H1 (cell line): ENCODE data around the gene MARK3. TPM values are rescaled to one million over a fixed set of nuclear protein-coding genes. Genes with fewer than 3 reads are reported as not detected.
A peak's percentile ranks its signal among the peaks of the same experiment; 100 is the strongest.

Source experiments
- CTCF ChIA-PET: fragments of 300-600 bp; sonication (Branson Sonifier 250); formaldehyde crosslinking; loops from one replicate; lab custom pipeline; 2021; ENCODE audit not compliant: partially characterized antibody; lab: Charles Lee
- POLR2A ChIA-PET: fragments of 300-600 bp; sonication (Branson Sonifier 250); formaldehyde crosslinking; loops from one replicate; lab custom pipeline; 2021; ENCODE audit warnings: inconsistent platforms; ENCODE audit not compliant: partially characterized antibody; lab: Charles Lee
- DNase-seq, 2 experiments: peaks; one replicate each; pipeline versions ENCODE4 v3.0.0 to v3.0.0-alpha.2; 2010 to 2022; ENCODE audit warnings: low spot score in 2 of 2, low read depth in 1 of 2, mixed read lengths in 1 of 2
- FAIRE-seq: peaks from 2 replicates; lab custom pipeline; 2011; peaks lifted over from hg19 to GRCh38; lab: Jason Lieb, UNC
- H2AFZ ChIP-seq: 2 replicates; pipeline ENCODE4 v1.8.1; 2012; ENCODE audit warnings: low read length, inconsistent platforms
- H2AK5ac ChIP-seq: 2 replicates; pipeline ENCODE4 v1.6.1; 2013; ENCODE audit warnings: low read depth, low read length
- H2BK120ac ChIP-seq: replicated peaks from 2 replicates; pipeline ENCODE3; 2013; ENCODE audit warnings: low read depth, low read length, inconsistent platforms
- H2BK12ac ChIP-seq: 2 replicates; pipeline ENCODE4 v1.6.1; 2013; ENCODE audit warnings: low read depth, low read length
- H2BK15ac ChIP-seq: 2 replicates; pipeline ENCODE4 v1.6.1; 2013; ENCODE audit warnings: low read length
- H2BK20ac ChIP-seq: 2 replicates; pipeline ENCODE4 v1.6.1; 2013; ENCODE audit warnings: low read length
- H2BK5ac ChIP-seq: 2 replicates; pipeline ENCODE4 v1.6.1; 2013; ENCODE audit warnings: low read depth, low read length
- H3K14ac ChIP-seq: 2 replicates; pipeline ENCODE4 v1.6.1; 2013; ENCODE audit warnings: inconsistent platforms; ENCODE audit not compliant: insufficient read length
- H3K18ac ChIP-seq: 2 replicates; pipeline ENCODE4 v1.6.1; 2013; ENCODE audit warnings: low read length; ENCODE audit errors: extremely low read depth
- H3K23ac ChIP-seq: 2 replicates; pipeline ENCODE4 v1.6.1; 2013; ENCODE audit warnings: inconsistent platforms; ENCODE audit not compliant: insufficient read length
- H3K23me2 ChIP-seq: 2 replicates; pipeline ENCODE4 v1.6.1; 2013; ENCODE audit warnings: low read depth, low read length
- H3K27ac ChIP-seq: 2 replicates; pipeline ENCODE4 v1.6.1; 2011; ENCODE audit warnings: low read depth, low read length, inconsistent platforms
- H3K27me3 ChIP-seq, 4 experiments: replicated peaks in 1 of 4; 1 replicate in 1 of 4; 2 replicates in 3 of 4; pipeline versions ENCODE4 v1.6.1 to v1.8.1; 2011 to 2013; ENCODE audit warnings: low read length in 3 of 4, mild to moderate bottlenecking in 3 of 4, inconsistent platforms in 2 of 4, mixed read lengths in 2 of 4, moderate library complexity in 1 of 4; ENCODE audit not compliant: control insufficient read depth in 3 of 4, insufficient read depth in 3 of 4; ENCODE audit errors: extremely low read depth in 1 of 4
- H3K36me3 ChIP-seq, 4 experiments: 2 replicates each; pipeline versions ENCODE4 v1.6.1 to v1.8.1; 2011 to 2013; ENCODE audit warnings: mild to moderate bottlenecking in 4 of 4, low read length in 3 of 4, moderate library complexity in 2 of 4, control low read depth in 1 of 4, inconsistent platforms in 1 of 4; ENCODE audit not compliant: insufficient read depth in 4 of 4, control insufficient read depth in 2 of 4
- H3K4ac ChIP-seq: replicated peaks from 2 replicates; pipeline ENCODE3; 2013; ENCODE audit warnings: low read length, low read depth, mixed read lengths, inconsistent platforms; ENCODE audit not compliant: insufficient read length
- H3K4me1 ChIP-seq, 4 experiments: replicated peaks in 1 of 4; 1 replicate in 1 of 4; 2 replicates in 3 of 4; pipeline versions ENCODE4 v1.6.1 to v1.8.1; 2011 to 2013; ENCODE audit warnings: low read length in 3 of 4, inconsistent platforms in 2 of 4, mixed read lengths in 1 of 4; ENCODE audit not compliant: insufficient read depth in 4 of 4, control insufficient read depth in 3 of 4
- H3K4me2 ChIP-seq, 2 experiments: 2 replicates each; pipeline versions ENCODE4 v1.6.1 to v1.8.1; 2011 to 2013; ENCODE audit warnings: low read depth in 2 of 2, low read length in 2 of 2, control low read depth in 1 of 2, inconsistent platforms in 1 of 2, mild to moderate bottlenecking in 1 of 2; ENCODE audit not compliant: insufficient read depth in 1 of 2
- H3K4me3 ChIP-seq, 4 experiments: fragments of 200-600, 300-600 bp in 1 of 4; sonication (generic), shearing (Covaris generic), sonication (Bioruptor Twin) in 1 of 4; 2 replicates each; pipeline versions ENCODE4 v1.5.1 to v1.8.1; 2011 to 2016; ENCODE audit warnings: low read length in 4 of 4, low read depth in 3 of 4, control low read depth in 2 of 4, inconsistent platforms in 2 of 4, mild to moderate bottlenecking in 2 of 4, mixed read lengths in 1 of 4, moderate library complexity in 1 of 4; ENCODE audit not compliant: insufficient read depth in 2 of 4; ENCODE audit errors: extremely low read depth in 1 of 4
- H3K56ac ChIP-seq: replicated peaks from 2 replicates; pipeline ENCODE3; 2013; ENCODE audit warnings: low read depth, mild to moderate bottlenecking, mixed read lengths, low read length, inconsistent platforms; ENCODE audit not compliant: insufficient read length
- H3K79me1 ChIP-seq: 2 replicates; pipeline ENCODE4 v1.6.1; 2013; ENCODE audit warnings: low read depth, low read length, control low read depth
- H3K79me2 ChIP-seq, 2 experiments: 2 replicates each; pipeline versions ENCODE4 v1.6.1 to v1.8.1; 2012 to 2013; ENCODE audit warnings: low read length in 2 of 2, mild to moderate bottlenecking in 2 of 2, inconsistent platforms in 1 of 2; ENCODE audit not compliant: insufficient read depth in 2 of 2, control insufficient read depth in 1 of 2
- H3K9ac ChIP-seq, 4 experiments: replicated peaks in 1 of 4; 1 replicate in 1 of 4; 2 replicates in 3 of 4; pipeline versions ENCODE4 v1.6.1 to v1.8.1; 2011 to 2013; ENCODE audit warnings: low read depth in 3 of 4, low read length in 3 of 4, control low read depth in 2 of 4, mild to moderate bottlenecking in 2 of 4, moderate library complexity in 2 of 4, inconsistent platforms in 1 of 4; ENCODE audit errors: extremely low read depth in 1 of 4
- H3K9me3 ChIP-seq, 2 experiments: 2 replicates each; pipeline versions ENCODE4 v1.6.1 to v1.8.1; 2012 to 2013; ENCODE audit warnings: mild to moderate bottlenecking in 2 of 2, moderate library complexity in 2 of 2, control low read depth in 1 of 2, inconsistent platforms in 1 of 2, low read depth in 1 of 2, low read length in 1 of 2, mixed read lengths in 1 of 2; ENCODE audit not compliant: insufficient read depth in 2 of 2
- H4K20me1 ChIP-seq, 2 experiments: replicated peaks in 1 of 2; 2 replicates each; pipeline versions ENCODE3 to v1.8.1; 2011 to 2013; ENCODE audit warnings: inconsistent platforms in 2 of 2, low read length in 2 of 2, mild to moderate bottlenecking in 1 of 2; ENCODE audit not compliant: insufficient read depth in 2 of 2, control insufficient read depth in 1 of 2
- H4K5ac ChIP-seq: 2 replicates; pipeline ENCODE4 v1.6.1; 2013; ENCODE audit warnings: low read length, low read depth, mixed read lengths, inconsistent platforms; ENCODE audit not compliant: insufficient read length
- H4K8ac ChIP-seq: 2 replicates; pipeline ENCODE4 v1.8.0; 2013; ENCODE audit warnings: mild to moderate bottlenecking, moderate library complexity, low read length, inconsistent platforms; ENCODE audit not compliant: insufficient read depth; ENCODE audit errors: extremely low read depth
- H4K91ac ChIP-seq: replicated peaks from 2 replicates; pipeline ENCODE3; 2013; ENCODE audit warnings: low read length, mixed read lengths, inconsistent platforms; ENCODE audit not compliant: insufficient read length
- CTCF ChIP-seq, 3 experiments: IDR thresholded peaks; 1 replicate in 2 of 3; 2 replicates in 1 of 3; pipeline versions ENCODE4 v1.5.1 to v1.6.1; 2011; ENCODE audit warnings: low read length in 3 of 3, mild to moderate bottlenecking in 3 of 3, inconsistent platforms in 2 of 3, low read depth in 1 of 3, moderate library complexity in 1 of 3; ENCODE audit not compliant: insufficient read depth in 1 of 3; ENCODE audit errors: control extremely low read depth in 1 of 3
- KDM4A ChIP-seq: IDR thresholded peaks from one replicate; pipeline ENCODE4 v1.7.1; 2012; ENCODE audit warnings: low read depth, mild to moderate bottlenecking, moderate library complexity, low read length, inconsistent platforms; ENCODE audit not compliant: severe bottlenecking
- RAD21 ChIP-seq, 2 experiments: IDR thresholded peaks in 1 of 2; conservative IDR thresholded peaks in 1 of 2; 2 replicates each; pipeline ENCODE4 v1.6.1; 2011; ENCODE audit warnings: low read depth in 2 of 2, low read length in 2 of 2, improper control_type of control experiment in 1 of 2, inconsistent platforms in 1 of 2, mild to moderate bottlenecking in 1 of 2, moderate library complexity in 1 of 2
- RFX5 ChIP-seq: IDR thresholded peaks from 2 replicates; pipeline ENCODE4 v1.6.1; 2011; ENCODE audit warnings: low read depth, low read length, improper control_type of control experiment, borderline replicate concordance
- SAP30 ChIP-seq: fragments of 300-600 bp; sonication (generic); IDR thresholded peaks from 2 replicates; pipeline ENCODE4 v1.7.1; 2012; ENCODE audit warnings: low read length, moderate library complexity, mild to moderate bottlenecking, inconsistent platforms; ENCODE audit not compliant: insufficient read depth, insufficient replicate concordance
- SRF ChIP-seq: IDR thresholded peaks from 2 replicates; pipeline ENCODE4 v1.6.1; 2011; ENCODE audit warnings: mild to moderate bottlenecking, low read depth, low read length, moderate library complexity
- WGBS, 2 experiments: shearing (Covaris generic) in 1 of 2; methylation state at CpG; one replicate each; pipeline versions ENCODE4 v1.1.6 to v1.1.7; 2013 to 2015; ENCODE audit warnings: low lambda C conversion rate in 2 of 2, mixed read lengths in 2 of 2, inconsistent platforms in 1 of 2, low coverage in 1 of 2, missing lambda C conversion rate in 1 of 2; ENCODE audit not compliant: insufficient replicate concordance in 2 of 2, insufficient coverage in 1 of 2, insufficient read length in 1 of 2; ENCODE audit errors: extremely low coverage in 1 of 2, missing lambda C conversion rate in 1 of 2; 5-methylcytosine and 5-hydroxymethylcytosine counted together
- polyA plus RNA-seq, 7 experiments: library from polyadenylated mRNA; depleted of rRNA in 3 of 7; stranded (reverse) in 5 of 7; unstranded in 2 of 7; fragments of >200 nt in 5 of 7; fragments of 200-250 nt in 2 of 7; gene quantifications; 1 replicate in 5 of 7; 2 replicates in 1 of 7; 4 replicates in 1 of 7; pipeline versions ENCODE4 v1.2.1 to v1.2.3, GENCODE V29; 2011 to 2013; ENCODE audit warnings: missing spikeins in 2 of 7, mixed read lengths in 2 of 7
- total RNA-seq: library from RNA; stranded (reverse); fragmentation: NEBNext Ultra II Directional; extraction: Animal tissue kit (Norgen Biotek cat#: 25700); gene quantifications from 2 replicates; pipeline ENCODE4 v1.2.1, GENCODE V29; 2021

MARK3 gene
- total and polyA plus RNA-seq, 2 of the 8 experiments (the other 6 are each of a cell fraction or from before 2014, with no cell fraction given) = 39.4 to 76.9 TPM

- Histone ChIP-seq H2BK5ac (no peak overlapping the region), H2AK5ac (no peak overlapping the region; the same call in 1 of the 2 replicates), H3K79me2 (no peaks in the 10 kb centered on the region), H3K23me2 (no peaks in the 10 kb centered on the region), H4K91ac (no peak overlapping the region), H3K14ac (no peak overlapping the region), H3K4me3 (no peak overlapping the region), H3K56ac (no peak overlapping the region), H2BK15ac (no peak overlapping the region), H2BK20ac (no peak overlapping the region), H3K79me1 (no peaks in the 10 kb centered on the region), H3K4me2 (no peak overlapping the region), H3K36me3 (peaks cover 0 to 16% (median 4%) of the 10 kb centered on the region in 4 experiments; a peak in 3 of 8 replicates), H2BK12ac (no peak overlapping the region), H2AFZ (no peak overlapping the region), H3K4me1 (no peaks in the 10 kb centered on the region), H3K23ac (no peak overlapping the region), H4K5ac (no peak overlapping the region), H3K18ac (no peak overlapping the region), H2BK120ac (no peak overlapping the region), H3K4ac (no peak overlapping the region), H3K9ac (no peak overlapping the region), H3K27me3 (no peaks in the 10 kb centered on the region), H4K20me1 (peaks cover 0 to 3% of the 10 kb centered on the region in 2 experiments), H4K8ac (no peak overlapping the region), H3K9me3 (no peaks in the 10 kb centered on the region), H3K27ac (no peak overlapping the region)
- POLR2A ChIA-PET = interaction anchor here (0.6 to 5.8 kb wide), 7 partner anchors 9 to 175 kb away, joined by 3 to 76 read pairs (median 4); partner anchors contain the start of gene CKB
- 94% methylated on average over 26 of the region's 26 CpGs; no CpG with 5 or more reads in 1 of the 2 experiments for WGBS, 2 experiments
- CTCF ChIA-PET = interaction anchor here (0.6 to 31.3 kb wide), 8 partner anchors 9 to 117 kb away, joined by 4 to 921 read pairs (median 10); partner anchors contain the start of gene TRMT61A
- DNase-seq (no peak), FAIRE-seq (peak; percentile 24)
- no peak for TF ChIP-seq KDM4A
- no peak for TF ChIP-seq SAP30
- TF ChIP-seq RFX5 = no peak
- TF ChIP-seq SRF = no peak
- TF ChIP-seq RAD21 (IDR thresholded peaks at IDR 0.05 in 1 of 2, conservative IDR thresholded peaks at IDR 0.05 in 1 of 2; ENCODE audit: low read depth in 2 of 2, low read length in 2 of 2) = peak; percentile 35 to 53; a peak in 3 of 4 replicates
- peak in 2 of 3 experiments; percentile 49 to 51; a peak in 3 of 4 replicates for TF ChIP-seq CTCF (IDR thresholded peaks at IDR 0.05; ENCODE audit: control extremely low read depth in 1 of 3, insufficient read depth in 1 of 3, low read depth in 1 of 3, low read length in 3 of 3)
These were observed 125.8 kb downstream of the MARK3 start for GRCh38 chr14:103510724-103511693.
